Measurements from ENCODE around the gene PSMC2. TPM values are rescaled to one million over a fixed set of nuclear protein-coding genes. Genes with fewer than 3 reads are reported as not detected.

PSMC2 gene
- 100 to 1,000 TPM in 1 of 2 donors, 10 to 100 TPM in 1; 98.1 to 136 TPM for total RNA-seq
- 100 to 1,000 TPM in 1 of 6 donors, 10 to 100 TPM in 5; 90.4 to 101 (median 95.2) TPM for polyA plus RNA-seq (ENCODE audit: insufficient read length in 6 of 6)
- long read RNA-seq, donor 1, transcript PSMC2-201 (12 exons, 2,637 nt), result major isoform, 31 of 67 reads
- long read RNA-seq, donor 1, partial matches to known transcripts, result 36 of 67 reads
- long read RNA-seq, donor 1, other reads (novel, unspliced or antisense), result 0 of 67 reads
- long read RNA-seq, donor 2, transcript PSMC2-201 (12 exons, 2,637 nt), result major isoform, 27 of 64 reads
- long read RNA-seq, donor 2, partial matches to known transcripts, result 35 of 64 reads
- long read RNA-seq, donor 2, other reads (novel, unspliced or antisense), result 0 of 64 reads
- long read RNA-seq, donor 3, transcript PSMC2-201 (12 exons, 2,637 nt), result major isoform, 23 of 34 reads
- long read RNA-seq, donor 3, partial matches to known transcripts, result 10 of 34 reads
- long read RNA-seq, donor 3, other reads (novel, unspliced or antisense), result 0 of 34 reads
- long read RNA-seq, donor 4, transcript PSMC2-201 (12 exons, 2,637 nt), result major isoform, 59 of 62 reads
- long read RNA-seq, donor 4, partial matches to known transcripts, result 1 of 62 reads
- long read RNA-seq, donor 4, other reads (novel, unspliced or antisense), result 2 of 62 reads
- long read RNA-seq, donor 5, transcript PSMC2-201 (12 exons, 2,637 nt), result major isoform, 18 of 41 reads
- long read RNA-seq, donor 5, partial matches to known transcripts, result 22 of 41 reads
- long read RNA-seq, donor 5, other reads (novel, unspliced or antisense), result 0 of 41 reads
- long read RNA-seq, donor 6, transcript PSMC2-201 (12 exons, 2,637 nt), result major isoform, 34 of 64 reads
- long read RNA-seq, donor 6, partial matches to known transcripts, result 30 of 64 reads
- long read RNA-seq, donor 6, other reads (novel, unspliced or antisense), result 0 of 64 reads
- long read RNA-seq, donor 7, transcript PSMC2-201 (12 exons, 2,637 nt), result major isoform, 30 of 31 reads
- long read RNA-seq, donor 7, partial matches to known transcripts, result 0 of 31 reads
- long read RNA-seq, donor 7, other reads (novel, unspliced or antisense), result 0 of 31 reads
- long read RNA-seq, donor 8, transcript PSMC2-201 (12 exons, 2,637 nt), result major isoform, 17 of 26 reads
- long read RNA-seq, donor 8, partial matches to known transcripts, result 8 of 26 reads
- long read RNA-seq, donor 8, other reads (novel, unspliced or antisense), result 0 of 26 reads
- long read RNA-seq, donor 9, result 0 reads
- long read RNA-seq, donor 10, transcript PSMC2-201 (12 exons, 2,637 nt), result major isoform, 80 of 83 reads
- long read RNA-seq, donor 10, partial matches to known transcripts, result 1 of 83 reads
- long read RNA-seq, donor 10, other reads (novel, unspliced or antisense), result 2 of 83 reads
- long read RNA-seq, donor 11, transcript PSMC2-201 (12 exons, 2,637 nt), result major isoform, 35 of 73 reads
- long read RNA-seq, donor 11, partial matches to known transcripts, result 38 of 73 reads
- long read RNA-seq, donor 11, other reads (novel, unspliced or antisense), result 0 of 73 reads
- long read RNA-seq, donor 12, transcript PSMC2-201 (12 exons, 2,637 nt), result major isoform, 19 of 31 reads
- long read RNA-seq, donor 12, partial matches to known transcripts, result 12 of 31 reads
- long read RNA-seq, donor 12, other reads (novel, unspliced or antisense), result 0 of 31 reads

DNA sequence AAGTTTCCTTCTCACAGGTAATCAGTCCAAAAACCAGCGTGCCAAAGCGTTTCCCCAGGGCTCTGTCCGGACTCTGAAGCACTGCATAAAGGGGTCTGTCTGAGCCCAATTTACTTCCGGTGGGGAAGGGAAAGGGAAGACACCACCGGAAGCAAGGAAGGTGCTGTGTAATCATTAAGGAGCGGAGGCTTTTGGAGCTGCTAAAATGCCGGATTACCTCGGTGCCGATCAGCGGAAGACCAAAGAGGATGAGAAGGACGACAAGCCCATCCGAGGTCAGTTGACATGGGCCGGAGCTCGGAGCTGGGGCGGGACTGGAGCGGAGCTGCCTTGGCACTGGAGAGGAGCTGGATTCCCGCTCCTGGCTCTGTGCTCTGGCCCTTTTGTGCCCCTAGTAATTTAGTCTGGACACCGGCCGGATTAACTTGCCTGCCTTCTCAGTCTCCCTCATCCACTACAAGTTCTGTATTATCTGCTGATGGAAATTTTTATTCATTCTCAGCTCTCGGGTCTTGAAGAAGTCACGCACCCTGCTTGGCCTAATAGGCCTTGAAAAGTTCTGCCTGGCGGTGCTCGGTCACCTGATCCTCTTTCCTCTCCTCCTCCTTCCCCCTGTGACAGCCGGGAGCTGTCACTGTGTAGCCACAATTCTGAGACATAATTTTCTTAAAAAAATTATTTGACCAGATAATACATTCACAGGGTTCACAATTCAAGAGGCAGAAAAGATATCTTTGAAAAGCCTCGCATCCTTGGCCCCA lies at the start of gene PSMC2:
PSMC2 (plus strand) TSS at position 137 of the 761 bp plus-strand sequence; CDS start at position 206, 69 bp downstream.
- H3K4me1 ChIP-seq, result peaks cover 22 to 63% of the 10 kb centered on the region in 2 donors
- TF ChIP-seq, protein P1, sequence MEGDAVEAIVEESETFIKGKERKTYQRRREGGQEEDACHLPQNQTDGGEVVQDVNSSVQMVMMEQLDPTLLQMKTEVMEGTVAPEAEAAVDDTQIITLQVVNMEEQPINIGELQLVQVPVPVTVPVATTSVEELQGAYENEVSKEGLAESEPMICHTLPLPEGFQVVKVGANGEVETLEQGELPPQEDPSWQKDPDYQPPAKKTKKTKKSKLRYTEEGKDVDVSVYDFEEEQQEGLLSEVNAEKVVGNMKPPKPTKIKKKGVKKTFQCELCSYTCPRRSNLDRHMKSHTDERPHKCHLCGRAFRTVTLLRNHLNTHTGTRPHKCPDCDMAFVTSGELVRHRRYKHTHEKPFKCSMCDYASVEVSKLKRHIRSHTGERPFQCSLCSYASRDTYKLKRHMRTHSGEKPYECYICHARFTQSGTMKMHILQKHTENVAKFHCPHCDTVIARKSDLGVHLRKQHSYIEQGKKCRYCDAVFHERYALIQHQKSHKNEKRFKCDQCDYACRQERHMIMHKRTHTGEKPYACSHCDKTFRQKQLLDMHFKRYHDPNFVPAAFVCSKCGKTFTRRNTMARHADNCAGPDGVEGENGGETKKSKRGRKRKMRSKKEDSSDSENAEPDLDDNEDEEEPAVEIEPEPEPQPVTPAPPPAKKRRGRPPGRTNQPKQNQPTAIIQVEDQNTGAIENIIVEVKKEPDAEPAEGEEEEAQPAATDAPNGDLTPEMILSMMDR (IDR thresholded peaks at IDR 0.05), result no peak
- intact Hi-C loops (cut with DNase I), result no loop called here
- DNase-seq (peak; percentile 43 to 92 (median 80)), ATAC-seq (peak; percentile 82)
- peaks cover 0 to 20% of the 10 kb centered on the region in 2 donors for H3K36me3 ChIP-seq
- peak within 1 kb of the TSS; percentile 65 to 77 for H3K4me3 ChIP-seq
- no peaks in the 10 kb centered on the region for H3K27me3 ChIP-seq
- peak within 1 kb of the TSS; percentile 84 to 92 for H3K27ac ChIP-seq
- no peaks in the 10 kb centered on the region for H3K9me3 ChIP-seq

DNA sequence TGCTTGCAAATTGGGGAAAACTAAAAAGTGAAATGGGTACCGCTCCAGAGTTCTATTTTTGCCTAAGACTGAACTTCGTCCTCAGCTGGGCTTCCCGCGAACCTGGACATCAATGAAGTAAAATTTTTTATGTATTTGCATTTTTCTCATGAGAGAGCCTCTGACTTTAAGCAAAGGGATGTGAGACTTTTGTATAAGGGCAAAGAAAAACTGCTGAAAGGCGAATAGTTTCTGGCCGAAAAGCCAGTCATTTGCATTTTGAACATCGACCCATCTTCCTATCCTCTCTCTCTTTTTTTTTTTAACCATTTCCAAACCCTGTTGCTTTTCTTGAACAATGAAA lies 49.6 kb upstream of the PSMC2 start:
- H3K9me3 ChIP-seq, result no peaks in the 10 kb centered on the region
- peak overlapping the region; percentile 85 to 86 for H3K4me3 ChIP-seq
- peaks cover 9 to 37% of the 10 kb centered on the region in 2 donors for H3K36me3 ChIP-seq
- peak overlapping the region; percentile 83 for H3K27ac ChIP-seq
- peaks cover 7 to 34% of the 10 kb centered on the region in 2 donors for H3K4me1 ChIP-seq
- no peaks in the 10 kb centered on the region for H3K27me3 ChIP-seq
- DNase-seq, result no peak
- TF ChIP-seq, protein P1 (IDR thresholded peaks at IDR 0.05), result no peak
- ATAC-seq, result no peak
- intact Hi-C loops (cut with DNase I), result no loop called here

DNA sequence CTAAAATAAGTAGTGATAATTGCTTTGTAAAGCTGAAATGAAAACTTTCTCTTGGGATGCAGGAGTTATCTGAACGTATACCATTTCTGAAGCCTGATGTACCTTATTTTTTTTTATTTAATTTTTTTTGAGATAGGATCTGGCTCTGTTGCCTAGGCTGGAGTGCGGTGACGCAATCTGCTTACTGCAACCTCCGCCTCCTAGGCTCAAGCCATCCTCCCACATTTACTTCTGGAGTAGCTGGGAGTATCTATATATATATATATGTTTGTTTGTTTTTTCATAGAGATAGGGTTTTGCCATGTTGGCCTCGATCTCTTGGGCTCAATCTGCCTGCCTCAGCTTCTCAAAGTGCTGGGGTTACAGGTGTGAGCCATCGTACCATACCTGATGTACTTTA lies 47.8 kb upstream of the PSMC2 start:
- H3K27me3 ChIP-seq, result no peaks in the 10 kb centered on the region
- no peaks in the 10 kb centered on the region for H3K9me3 ChIP-seq
- peaks cover 7 to 34% of the 10 kb centered on the region in 2 donors for H3K4me1 ChIP-seq
- intact Hi-C loops (cut with DNase I), result no loop called here
- H3K27ac ChIP-seq, result no peak overlapping the region
- ATAC-seq, result no peak
- peaks cover 9 to 55% of the 10 kb centered on the region in 2 donors for H3K36me3 ChIP-seq
- TF ChIP-seq, protein P1 (IDR thresholded peaks at IDR 0.05), result no peak
- no peak overlapping the region for H3K4me3 ChIP-seq
- DNase-seq, result no peak

DNA sequence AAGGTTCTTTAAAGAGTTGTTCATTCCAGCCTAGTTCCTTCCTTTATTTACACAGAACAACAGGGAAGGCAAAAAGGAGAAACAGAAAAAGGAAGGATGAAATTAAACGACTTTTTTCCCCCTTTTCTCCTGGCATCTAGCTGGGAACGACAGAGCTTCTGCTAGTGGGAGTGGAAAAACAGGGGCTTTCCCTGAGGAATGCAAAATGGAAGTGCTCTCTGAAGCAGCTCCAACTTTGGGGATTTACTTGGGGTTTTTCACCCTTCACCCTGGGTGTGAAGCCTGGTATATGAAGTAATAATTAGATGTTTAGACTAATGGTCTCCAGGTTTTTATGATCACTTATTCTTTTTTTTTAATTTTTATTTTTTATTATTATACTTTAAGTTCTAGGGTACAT lies 46.0 kb upstream of the PSMC2 start:
- intact Hi-C loops (cut with DNase I), result no loop called here
- ATAC-seq (no peak), DNase-seq (no peak)
- Histone ChIP-seq H3K4me3 (no peak overlapping the region), H3K9me3 (no peaks in the 10 kb centered on the region), H3K4me1 (peaks cover 7 to 34% of the 10 kb centered on the region in 2 donors), H3K36me3 (peaks cover 13 to 72% of the 10 kb centered on the region in 2 donors), H3K27ac (no peak overlapping the region), H3K27me3 (no peaks in the 10 kb centered on the region)
- TF ChIP-seq, protein P1 (IDR thresholded peaks at IDR 0.05), result no peak
